ENCODE results near the gene UNC93B1.
"Not testable (repeated sequence)": the region's sequence is repeated elsewhere in the genome, so short reads cannot be mapped to it uniquely, and the experiment has no call there.

The UNC93B1 gene

DNA sequence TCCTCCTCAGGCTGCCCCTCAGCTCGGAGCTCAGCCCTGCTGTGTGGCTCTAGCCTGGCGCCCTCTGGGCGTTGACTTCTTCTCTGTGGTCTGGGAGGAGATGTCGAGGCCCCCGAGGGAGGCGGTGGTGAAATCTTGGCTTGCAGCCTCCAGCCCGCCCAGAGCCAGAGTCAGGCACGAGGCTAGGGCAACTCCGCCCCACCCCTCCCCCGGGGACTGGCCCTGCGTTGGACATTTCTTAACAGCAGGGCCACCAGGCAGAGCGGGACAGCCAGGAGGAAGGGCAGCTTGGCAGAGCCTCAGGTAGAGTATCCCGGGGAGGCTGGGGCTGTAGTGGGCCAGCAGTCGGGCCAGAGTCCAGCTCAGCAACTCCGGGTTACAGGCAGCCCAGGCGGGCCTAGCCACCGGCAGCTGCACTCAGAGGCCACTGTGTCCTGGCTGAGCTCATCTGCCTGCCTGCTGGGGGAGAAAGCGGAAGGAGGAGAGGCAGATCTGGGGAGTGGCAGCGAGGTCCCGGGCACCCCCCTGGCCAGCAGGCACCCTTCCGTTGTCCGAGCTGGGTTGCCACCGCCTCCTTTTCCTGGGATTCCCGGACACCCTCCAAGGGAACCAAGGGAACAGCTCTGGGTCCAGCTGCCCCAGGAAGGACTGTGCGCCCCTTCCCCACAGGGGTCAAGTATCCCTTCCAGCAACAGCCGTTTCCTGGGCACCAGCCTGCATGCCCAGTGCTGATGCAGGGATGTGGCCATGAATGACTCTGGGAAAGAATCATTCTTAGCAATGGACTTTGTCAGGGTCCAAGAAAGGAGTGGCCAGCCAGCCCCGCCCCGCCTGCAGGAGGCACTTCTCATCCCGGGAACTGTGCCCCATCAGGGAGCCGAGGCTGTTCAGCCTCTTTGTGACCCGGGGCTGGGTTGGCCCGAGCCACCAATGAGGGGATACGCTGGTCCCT is 6.5 kb upstream of the UNC93B1 start, which contains the start of gene ALDH3B1:
ALDH3B1 (plus strand) TSS at position 238 of the 952 bp plus-strand sequence. CDS start 4,971 bp downstream, outside the sequence.
- DNase-seq (ENCODE audit: low read depth in 1 of 2, low spot score in 1 of 2): no peak

DNA sequence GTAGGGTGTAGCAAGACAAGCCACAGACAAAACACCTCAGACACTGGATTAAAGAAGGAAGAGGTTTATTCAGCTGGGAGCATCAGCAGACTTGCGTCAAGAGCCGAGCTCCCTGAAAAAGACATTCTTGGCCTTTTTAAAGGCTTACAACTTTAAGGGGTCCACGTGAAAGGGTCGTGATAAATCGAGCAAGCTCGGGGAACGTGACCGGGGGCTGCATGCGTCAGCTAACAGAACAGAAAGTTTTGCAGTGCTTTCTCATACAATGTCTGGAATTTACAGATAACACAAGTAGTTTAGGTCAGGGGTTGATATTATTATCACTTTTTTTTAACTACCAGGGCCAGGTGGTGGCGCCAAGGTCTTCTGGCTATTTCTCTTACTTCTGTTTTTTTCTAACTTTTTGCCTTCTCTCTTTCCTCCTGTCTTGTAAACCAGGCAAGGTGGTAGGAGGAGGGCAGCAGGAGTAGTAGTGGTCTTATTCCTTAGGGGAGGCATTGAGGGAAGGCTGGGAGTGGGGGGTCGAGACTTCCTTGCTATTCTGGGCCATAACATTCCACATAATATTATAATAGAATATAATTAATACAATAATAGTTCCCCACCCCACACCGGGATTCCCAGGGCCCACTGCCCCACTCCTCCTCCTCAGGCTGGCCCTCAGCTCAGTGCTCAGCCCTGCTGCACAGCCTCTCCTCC is 5.6 kb upstream of the UNC93B1 start:
- no peak for DNase-seq (ENCODE audit: low read depth in 1 of 2, low spot score in 1 of 2)

DNA sequence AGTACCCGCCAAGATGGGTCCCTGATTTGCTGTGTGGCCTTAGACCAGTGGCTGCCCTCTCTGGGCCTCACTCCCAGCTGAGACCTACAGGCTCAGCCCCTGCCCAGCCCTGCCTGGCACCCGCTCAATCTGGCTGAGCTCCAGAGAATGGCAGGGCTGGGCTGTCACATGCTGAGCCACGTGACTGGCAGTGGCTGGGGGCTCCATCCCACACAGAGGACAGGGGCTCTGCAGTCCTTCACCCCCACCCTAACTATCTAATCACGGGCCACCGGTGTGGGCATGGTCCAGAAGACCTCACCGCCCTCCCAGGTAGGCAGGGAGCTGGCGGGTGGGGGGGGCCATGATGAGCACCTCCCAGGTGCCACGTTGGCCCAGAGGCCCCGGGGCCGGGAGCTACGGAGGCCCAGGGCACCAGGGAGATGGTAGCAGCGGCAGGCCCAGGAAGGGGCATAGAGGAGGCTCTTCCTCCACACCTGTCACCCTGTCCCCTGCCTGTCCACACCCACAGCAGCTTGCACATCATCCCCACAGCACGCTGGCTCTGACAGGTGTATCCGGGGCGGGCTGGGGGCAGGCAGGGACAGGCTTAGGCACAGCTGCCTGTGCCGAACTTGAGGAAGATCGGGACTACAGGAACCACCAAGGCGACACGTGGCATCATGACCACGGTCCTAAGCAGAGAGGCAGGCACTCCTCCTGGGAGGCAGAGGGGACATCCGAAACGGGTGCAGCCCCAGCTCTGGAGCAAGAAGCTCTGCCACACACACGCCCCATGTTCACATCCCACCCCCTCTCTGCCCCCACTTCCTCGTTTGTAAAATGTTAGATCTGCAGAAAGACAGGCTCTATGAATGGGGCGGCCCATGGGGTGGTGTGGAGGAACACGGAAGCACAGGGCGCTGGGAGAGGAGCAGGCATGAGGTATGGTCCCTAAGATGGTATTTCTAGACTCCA is 4.8 kb upstream of the UNC93B1 start:
- DNase-seq (ENCODE audit: low read depth in 1 of 2, low spot score in 1 of 2): no peak

DNA sequence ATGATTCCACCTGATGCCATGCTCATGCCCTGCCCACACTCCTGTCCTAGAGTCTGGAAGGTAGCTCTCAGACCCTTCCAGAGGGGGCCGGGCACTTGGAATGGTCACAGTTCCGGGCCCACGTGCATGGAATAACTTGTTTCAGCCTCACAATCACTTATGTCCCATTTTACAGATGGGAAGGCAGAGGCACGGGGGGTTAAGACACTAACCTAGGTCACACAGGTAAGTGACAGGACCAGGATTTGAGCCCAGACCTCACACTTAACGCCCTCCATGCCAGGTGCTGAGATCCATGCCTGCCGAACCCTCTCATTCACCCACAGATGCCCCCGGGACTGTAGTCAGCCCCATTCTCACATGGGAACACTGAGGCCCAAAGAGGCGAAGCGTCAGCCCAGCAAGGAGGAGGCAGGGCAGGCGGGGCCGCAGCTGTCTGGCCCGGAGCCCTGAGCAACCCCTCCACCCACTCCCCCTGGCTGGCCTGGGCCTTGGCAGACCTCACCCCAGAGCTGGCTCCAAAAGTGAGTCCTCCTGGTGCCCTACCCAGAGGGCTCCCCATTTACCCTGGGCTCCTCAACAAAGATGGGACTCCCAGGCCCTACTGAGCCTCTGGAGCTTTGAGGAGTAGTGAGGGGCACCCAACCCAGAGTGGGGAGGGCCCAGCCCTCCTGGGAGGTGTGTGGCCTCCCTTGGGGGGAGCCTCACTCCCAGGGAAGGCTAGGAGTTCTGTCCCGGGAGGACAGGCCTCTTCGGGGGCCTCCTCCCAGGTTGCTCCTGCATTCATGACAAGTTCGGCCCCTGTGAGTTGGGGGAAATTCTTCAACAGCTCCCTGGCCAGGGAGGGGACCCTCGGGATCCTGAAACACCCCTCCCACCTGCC is 3.8 kb upstream of the UNC93B1 start:
- no peak for DNase-seq (ENCODE audit: low read depth in 1 of 2, low spot score in 1 of 2)

DNA sequence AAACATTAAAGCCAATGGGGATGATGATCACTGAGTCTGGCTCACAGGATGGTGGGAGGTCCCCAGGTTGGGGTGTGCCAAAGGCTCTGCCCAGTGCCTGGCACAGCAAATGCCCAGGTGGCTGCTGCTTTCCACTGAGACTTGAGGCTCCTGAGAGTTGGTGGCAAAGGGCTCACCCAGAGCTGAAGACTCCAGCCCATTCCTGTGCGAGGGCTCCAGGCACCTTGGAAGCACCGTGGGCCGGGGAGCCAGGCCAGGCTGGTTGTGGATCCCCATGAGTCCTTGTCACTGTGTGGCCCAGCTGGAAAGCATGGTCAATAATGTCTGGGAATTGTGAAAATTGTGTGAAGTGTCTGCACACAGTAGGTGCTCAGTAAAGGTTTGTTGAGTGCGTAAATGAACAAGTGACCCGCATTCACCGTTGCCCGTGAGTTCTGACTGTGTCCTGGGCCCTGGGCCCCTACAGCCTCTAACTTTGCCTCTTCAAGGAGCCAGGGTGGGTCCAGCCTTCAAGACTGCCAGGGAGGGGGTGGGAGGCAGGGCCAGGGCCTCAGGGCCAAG is 2.8 kb upstream of the UNC93B1 start:
- no peak for DNase-seq (ENCODE audit: low read depth in 1 of 2, low spot score in 1 of 2)

DNA sequence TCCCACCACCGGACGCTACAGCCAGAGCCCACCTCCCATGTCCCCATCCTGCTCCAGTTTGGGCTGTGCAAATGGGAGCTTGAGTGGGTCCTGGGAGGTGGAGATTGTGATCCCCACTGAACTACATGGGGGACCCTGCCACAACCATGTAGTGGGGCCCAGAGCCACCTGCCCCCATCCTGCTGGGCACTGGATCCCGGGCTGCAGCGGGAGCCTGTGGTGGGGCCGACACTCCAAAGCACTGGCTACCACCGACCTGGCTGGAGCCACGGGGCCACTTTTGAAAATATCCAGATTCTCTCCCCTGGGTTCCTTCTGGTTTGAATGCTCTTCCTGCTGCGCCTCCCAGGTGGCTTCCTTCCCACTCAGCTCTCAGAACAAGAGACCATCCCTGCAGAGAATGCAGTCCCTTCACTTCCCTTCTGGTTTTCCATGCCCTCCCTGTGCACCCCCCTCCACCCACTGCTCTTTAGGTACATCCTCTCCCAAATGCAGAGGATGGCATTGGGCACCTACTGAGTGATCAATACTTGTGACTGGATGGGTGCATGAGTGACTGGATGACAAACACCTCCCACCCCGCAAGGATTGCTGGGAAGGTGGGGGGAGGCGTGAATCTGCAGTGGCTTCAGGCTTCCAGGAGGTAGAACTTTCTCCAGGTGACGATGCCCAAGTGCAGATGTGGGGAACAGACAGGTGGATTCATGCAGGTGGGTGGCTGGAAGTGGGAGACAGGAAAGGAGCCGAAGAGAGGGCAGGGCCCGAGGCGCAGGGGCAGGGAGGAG is 846 bp upstream of the UNC93B1 start:
- no peak for DNase-seq (ENCODE audit: low read depth in 1 of 2, low spot score in 1 of 2)

DNA sequence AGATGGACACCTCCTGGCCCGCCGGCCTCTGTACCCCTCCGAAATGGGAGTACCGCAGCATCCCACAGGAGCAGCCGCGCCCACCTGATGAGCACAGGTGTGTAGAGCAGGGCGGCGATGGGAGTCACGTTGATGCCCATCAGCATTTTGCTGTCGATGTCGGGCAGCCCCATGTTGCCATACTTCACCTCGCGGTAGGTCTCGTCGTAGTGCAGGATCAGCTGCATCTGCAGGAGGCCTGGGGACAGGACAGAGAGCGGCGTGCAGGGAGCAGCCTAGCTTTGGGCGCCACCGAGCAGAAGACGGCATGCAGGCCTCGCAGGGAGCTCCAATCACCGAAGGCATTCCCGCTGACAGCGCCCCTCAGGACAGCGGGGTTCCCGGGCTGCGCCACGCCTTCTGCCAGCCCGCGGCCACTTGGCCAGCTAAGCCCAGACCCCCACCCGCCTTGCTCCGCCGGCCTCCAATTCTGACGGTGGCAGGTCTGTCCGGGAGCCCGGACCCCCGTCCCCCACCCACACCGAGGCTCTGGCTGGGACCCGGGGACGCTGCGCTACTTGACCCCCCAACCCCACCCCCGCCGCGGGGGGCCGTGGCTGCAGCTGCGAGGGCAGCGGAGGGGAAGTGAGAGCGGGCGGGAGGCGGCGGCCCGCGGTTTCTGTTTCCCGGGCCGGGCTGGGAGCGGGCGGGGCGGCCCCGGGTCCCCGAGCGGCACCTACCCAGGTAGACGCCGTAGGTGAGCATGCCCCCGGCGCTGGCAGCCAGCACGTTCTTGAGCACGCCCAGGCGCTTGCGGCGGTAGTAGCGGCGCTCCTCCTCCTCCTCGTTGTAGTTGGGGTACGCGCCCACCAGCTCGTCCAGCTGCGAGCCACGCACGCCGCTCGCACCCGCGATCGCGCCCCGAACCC is 705 bp downstream of the UNC93B1 start:
- DNase-seq (ENCODE audit: low read depth in 1 of 2, low spot score in 1 of 2): peak; percentile 16 to 45

DNA sequence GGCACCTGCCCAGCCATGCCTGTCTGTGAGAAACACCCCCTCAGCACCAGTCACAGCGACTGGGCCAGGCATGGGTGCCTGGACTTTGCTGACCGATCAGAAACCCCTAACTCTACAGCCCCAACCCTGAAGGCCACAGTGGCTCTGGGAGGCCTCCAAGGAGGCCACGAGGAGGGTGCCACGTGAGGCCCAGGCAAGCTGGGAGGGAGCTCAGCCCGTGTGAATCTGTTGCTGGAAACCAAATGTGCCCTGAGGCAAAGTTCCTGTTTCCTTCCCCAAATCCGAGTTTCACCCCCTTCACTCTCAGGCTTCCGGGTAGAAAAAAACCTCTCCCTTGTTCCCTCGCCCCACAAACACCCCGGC is 1.3 kb downstream of the UNC93B1 start:
- DNase-seq (ENCODE audit: low read depth in 1 of 2, low spot score in 1 of 2): no peak

DNA sequence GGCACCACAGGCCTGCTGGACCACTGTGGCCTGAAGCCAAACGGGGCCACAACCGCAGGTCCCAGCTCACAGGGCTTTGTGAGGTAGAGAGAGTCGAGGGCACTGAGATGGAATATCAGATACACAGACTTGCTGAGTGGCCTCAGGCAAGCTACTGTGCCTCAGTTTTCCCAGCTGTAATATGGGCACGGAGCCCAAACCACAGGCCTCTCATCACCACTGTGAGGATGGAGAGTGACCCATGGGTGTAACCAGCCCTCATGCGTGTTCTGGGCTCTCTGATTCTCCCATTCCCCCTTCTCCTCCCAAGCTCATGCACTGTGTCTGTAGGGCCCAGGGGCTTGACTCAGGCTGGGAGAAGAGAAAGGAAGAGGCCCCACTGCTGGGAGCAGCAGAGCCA is 4.2 kb downstream of the UNC93B1 start:
- DNase-seq (ENCODE audit: low read depth in 1 of 2, low spot score in 1 of 2): no peak

DNA sequence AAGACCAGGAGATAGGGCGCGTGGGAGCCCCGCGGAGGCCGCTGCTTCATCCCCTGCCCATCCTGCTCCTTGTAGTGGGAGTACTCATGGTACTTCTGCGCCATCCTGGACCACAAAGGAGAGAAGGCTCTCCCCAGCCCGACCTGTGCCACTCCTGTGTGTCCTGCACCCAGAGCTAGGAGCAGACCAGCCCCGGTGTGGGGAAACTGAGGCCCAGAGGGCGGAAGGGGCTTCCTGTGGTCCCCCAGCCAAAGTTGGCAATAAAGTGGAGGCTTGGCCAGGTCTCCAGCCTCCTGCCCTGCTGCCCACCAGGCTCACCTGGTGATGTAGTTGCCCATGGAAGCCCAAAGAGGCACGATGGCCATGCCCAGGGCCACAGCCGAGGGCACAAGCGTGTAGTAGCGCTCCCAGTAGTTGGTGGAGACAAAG is 4.7 kb downstream of the UNC93B1 start:
- no peak for DNase-seq (ENCODE audit: low read depth in 1 of 2, low spot score in 1 of 2)

DNA sequence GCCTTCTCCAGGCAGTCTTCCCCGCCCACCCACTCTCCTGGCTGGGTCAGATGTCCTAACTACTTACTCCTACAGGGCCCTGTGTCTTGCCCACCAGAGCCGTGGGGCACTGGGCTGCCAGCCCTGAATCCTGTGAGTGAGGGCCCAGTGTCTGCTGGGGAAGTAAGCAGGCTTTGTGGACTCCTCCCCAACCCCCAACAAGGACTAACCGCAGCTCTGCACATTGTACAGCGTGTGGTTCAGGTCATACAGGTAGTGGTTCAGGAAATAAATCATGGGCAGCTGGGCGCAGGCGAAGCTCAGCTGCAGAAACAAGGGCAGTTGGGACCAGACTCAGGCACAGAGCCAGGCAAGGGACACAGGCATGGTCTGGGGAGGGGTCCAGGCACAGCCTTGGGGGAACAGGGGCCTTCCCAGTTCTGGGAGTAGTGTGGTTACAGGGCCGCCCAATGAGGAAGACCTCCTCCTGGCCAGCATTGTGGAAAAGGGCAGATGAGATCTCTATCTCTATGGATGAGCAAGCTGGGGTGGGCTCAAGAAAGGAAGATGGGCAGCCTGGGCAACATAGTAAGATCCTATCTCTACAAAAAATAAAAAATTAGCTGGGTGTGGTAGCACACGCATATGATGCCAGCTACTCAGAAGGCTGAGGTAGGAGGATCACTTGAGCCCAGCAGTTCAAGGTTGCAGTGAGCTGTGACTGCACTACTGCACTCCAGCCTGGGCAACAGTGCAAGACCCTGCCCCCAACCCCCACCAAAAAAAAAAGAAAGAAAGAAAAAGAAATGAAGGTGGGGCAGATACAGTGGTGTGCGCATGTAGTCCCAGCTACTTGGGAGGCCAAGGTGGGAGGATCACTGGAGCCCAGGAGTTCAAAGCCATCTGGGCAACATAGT is 5.5 kb downstream of the UNC93B1 start:
- no peak for DNase-seq (ENCODE audit: low read depth in 1 of 2, low spot score in 1 of 2)

DNA sequence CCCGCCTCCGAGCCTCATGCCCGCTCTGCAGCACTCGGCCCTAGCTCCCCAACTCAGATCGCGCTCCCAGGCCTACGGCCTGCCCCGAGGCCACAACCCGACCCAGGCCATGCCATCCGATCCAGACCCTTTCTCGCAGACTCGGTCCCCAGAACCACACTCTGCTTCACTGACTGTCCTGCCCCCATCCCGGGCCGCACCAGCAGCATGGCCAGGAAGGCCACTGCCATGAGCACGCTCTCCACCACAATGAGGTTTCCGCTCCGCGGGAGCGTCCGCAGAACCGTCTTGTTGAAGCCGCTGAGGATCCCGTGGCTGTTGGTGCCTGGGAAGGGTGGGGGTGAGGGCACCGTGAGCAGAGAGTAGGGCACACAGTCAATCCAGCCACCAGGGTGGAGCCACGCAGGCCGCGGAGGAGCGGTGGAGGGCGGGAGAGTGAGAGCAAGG is 6.4 kb downstream of the UNC93B1 start:
- DNase-seq (ENCODE audit: low read depth in 1 of 2, low spot score in 1 of 2): no peak

DNA sequence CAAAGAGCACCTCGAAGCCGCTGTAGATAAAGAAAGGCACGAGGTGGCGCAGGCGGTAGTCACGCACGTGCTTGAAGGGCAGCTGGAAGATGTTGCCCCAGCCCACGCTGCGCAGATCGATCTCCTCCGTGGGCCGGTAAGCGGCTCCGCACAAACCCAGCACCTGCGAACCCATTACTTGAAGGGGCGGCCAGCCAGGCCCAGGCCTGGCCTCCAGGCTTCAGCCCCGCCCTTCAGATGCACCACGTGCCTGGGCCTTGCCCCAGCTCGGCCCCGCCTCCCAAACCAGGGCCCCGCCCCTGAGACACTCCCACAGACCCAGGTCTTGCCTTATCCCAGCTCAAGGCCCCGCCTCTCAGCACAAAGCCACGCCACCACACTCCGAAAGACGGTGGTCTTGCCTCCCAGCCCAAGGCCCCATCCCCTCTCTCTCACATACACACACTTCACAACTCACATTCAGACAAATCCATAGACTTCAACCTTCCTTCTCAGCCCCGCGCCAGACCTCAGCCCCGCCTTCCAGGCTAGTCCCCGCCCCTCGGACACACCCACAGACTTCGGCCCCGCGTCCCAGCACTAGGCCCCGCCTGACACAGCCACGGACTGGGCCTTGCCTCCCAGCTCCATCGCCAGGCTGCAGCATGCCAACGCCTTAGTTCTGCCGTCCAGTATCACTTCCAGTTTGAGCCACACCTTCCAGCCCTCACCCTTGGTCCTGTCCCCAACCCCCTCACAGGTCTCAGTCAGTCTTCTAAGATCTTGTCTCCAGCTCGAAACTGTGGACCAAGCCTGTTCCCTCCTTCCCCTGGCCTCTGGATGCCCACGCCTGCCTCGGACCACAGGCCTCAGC is 7.0 kb downstream of the UNC93B1 start:
- DNase-seq (ENCODE audit: low read depth in 1 of 2, low spot score in 1 of 2): no peak

DNA sequence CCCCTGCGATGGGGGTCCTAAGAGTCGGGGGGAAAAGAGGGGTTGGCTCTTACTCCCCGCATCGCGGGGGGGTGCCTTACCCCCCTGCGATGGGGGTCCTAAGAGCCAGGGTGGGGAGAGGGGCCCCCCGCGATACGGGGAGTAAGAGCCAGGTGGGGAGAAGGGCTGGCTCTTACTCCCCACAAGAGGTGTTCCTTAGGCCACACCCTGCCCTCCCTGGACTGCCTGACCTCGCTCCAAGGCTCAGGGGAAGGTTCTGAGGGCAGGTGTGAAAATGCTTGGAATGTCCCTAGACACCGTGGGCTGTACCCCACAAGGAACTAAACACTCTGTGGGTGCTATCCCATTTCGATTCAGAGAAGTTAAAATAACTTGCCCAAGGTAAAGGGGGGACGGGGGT is 7.8 kb downstream of the UNC93B1 start:
- no peak for DNase-seq (ENCODE audit: low read depth in 1 of 2, low spot score in 1 of 2)

DNA sequence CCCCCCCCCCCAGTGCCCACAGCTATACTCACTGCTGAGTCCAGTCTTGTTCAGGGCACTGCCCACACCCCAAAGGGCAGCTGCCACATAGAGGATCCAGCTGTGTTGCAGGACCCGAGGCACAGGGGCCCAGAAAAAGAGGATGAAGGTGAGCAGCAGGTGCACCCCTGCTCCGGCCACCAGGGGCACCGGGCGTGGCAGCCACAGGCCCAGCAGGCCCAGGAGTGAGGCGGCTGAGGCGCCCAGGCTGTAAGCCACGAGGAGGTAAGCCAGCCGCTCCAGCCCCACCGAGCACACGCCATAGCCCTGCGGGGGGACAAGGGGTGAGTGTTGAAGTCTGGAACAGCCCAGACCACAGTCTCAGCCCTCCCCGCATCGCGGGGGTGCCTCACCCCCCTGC is 8.3 kb downstream of the UNC93B1 start:
- DNase-seq (ENCODE audit: low read depth in 1 of 2, low spot score in 1 of 2): not testable (repeated sequence)

DNA sequence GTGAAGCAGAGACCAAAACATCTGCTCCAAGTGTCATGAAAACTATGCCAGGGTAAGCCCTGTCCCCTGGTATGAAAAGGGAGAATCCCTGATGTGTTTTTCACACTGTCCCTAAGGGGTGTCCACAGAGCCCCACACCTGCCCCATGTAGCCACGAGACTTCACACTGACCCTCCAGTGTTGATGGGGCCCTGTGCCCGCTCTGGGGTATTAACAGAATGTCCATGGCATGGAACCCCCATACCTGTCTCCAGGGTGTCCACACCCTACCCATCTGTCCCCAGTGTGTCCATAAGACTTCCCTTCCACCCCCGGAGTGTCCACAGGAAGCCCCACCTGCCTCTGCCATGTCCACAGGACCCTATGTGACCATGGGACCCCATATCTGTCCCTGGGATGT is 8.8 kb downstream of the UNC93B1 start:
- DNase-seq (ENCODE audit: low read depth in 1 of 2, low spot score in 1 of 2): not testable (repeated sequence)

Measured in stimulated activated CD4-positive, alpha-beta T cell treated with anti-CD3 and anti-CD28 coated beads, Interleukin-15, amount 100 ng/mL, for 1 hour (primary cell).